Sigmoid colon (tissue), 7 donors: ENCODE data around the gene KIF12. TPM values are rescaled to one million over a fixed set of nuclear protein-coding genes. Genes with fewer than 3 reads are reported as not detected.

Source experiments
- DNase-seq: peaks from one replicate; pipeline ENCODE4 v3.0.0-alpha.2; 2019
- H3K27ac ChIP-seq, 4 donors: fragments of 200-600 bp; sonication (generic); one replicate each; pipeline ENCODE4 v1.5.1; 2016 to 2019; ENCODE audit warnings: mild to moderate bottlenecking in 1 of 4
- H3K27me3 ChIP-seq, 3 donors: fragments of 200-600 bp; sonication (generic); one replicate each; pipeline ENCODE4 v1.5.1; 2019; ENCODE audit warnings: mild to moderate bottlenecking in 1 of 3
- H3K36me3 ChIP-seq, 4 donors: fragments of 200-600 bp; sonication (generic); one replicate each; pipeline ENCODE4 v1.5.1; 2016 to 2019
- H3K4me1 ChIP-seq, 4 donors: fragments of 200-600 bp; sonication (generic); one replicate each; pipeline ENCODE4 v1.5.1; 2017 to 2019
- H3K4me3 ChIP-seq, 4 donors: fragments of 200-600 bp; sonication (generic); one replicate each; pipeline ENCODE4 v1.5.1; 2017 to 2019; ENCODE audit warnings: mild to moderate bottlenecking in 2 of 4, moderate library complexity in 1 of 4
- H3K9me3 ChIP-seq, 4 donors: fragments of 200-600 bp in 3 of 4; sonication (generic) in 3 of 4; one replicate each; pipeline versions ENCODE4 v1.5.1 to v1.6.1; 2013 to 2019
- EP300 ChIP-seq, 4 donors: sonication (generic); formaldehyde crosslinking; IDR thresholded peaks; one replicate each; pipeline ENCODE4 v1.6.1; 2017; ENCODE audit warnings: antibody characterized with exemption in 4 of 4
- POLR2A ChIP-seq, 2 donors: fragments of 450-650 bp; IDR thresholded peaks; one replicate each; pipeline ENCODE4 v1.6.1; 2016; ENCODE audit warnings: antibody characterized with exemption in 2 of 2, mild to moderate bottlenecking in 2 of 2, moderate library complexity in 2 of 2
- POLR2AphosphoS5 ChIP-seq, 4 donors: sonication (generic); formaldehyde crosslinking; IDR thresholded peaks; one replicate each; pipeline ENCODE4 v1.6.1; 2017; ENCODE audit warnings: antibody characterized with exemption in 4 of 4
- WGBS, 2 donors: extraction: QIAGEN DNeasy Blood & Tissue Kit; methylation state at CpG; one replicate each; pipeline ENCODE4 v1.1.7; 2013; 5-methylcytosine and 5-hydroxymethylcytosine counted together
- intact Hi-C: fragments of 100-400 bp; cut with DNase I; formaldehyde crosslinking; loops from one replicate; pipeline ENCODE4 v1.15.1; 2023
- polyA plus RNA-seq, 3 donors: library from polyadenylated mRNA; stranded (reverse); fragments of 200-250 nt; gene quantifications; one replicate each; pipeline ENCODE4 v1.2.3, GENCODE V29; 2013
- total RNA-seq, 4 donors: library from RNA; depleted of rRNA; stranded (reverse); fragments of >200 nt; gene quantifications; one replicate each; pipeline ENCODE4 v1.1.0, GENCODE V29; 2016
- TF ChIP-seq, protein P1 (sequence below), 4 experiments: fragments of 450-650 bp in 3 of 4; fragments of 200-600 bp in 1 of 4; IDR thresholded peaks; one replicate each; pipeline ENCODE4 v1.5.1; 2016 to 2019; ENCODE audit warnings: antibody characterized with exemption in 4 of 4, mild to moderate bottlenecking in 3 of 4, moderate library complexity in 2 of 4
- donor health status: healthy with polysubstance abuse.
- donor health status: Bipolar disorder and iron deficiency.
- donor health status: healthy.

KIF12 gene
- total and polyA plus RNA-seq, 7 donors: 1.4 to 6.9 (median 3.7) TPM; not detected in 3

DNA sequence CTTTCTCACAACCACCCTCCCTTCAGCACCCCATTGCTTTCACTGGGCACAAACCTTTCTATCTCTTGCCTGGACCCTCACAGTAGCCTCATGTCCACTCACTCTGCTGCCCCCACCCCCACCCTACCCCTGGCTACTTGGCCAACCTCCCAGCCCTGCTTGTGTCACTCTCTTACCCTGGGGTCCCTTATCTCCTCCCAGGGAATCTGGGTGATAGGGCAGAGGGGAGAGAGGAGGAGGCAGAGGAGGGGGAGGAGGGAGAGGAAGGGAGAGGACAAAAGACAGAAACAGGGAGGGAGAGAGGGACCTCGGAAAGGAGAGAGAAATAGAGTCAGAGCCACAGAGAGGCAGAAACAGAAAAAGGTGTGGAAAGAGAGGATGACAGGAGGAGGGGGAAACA, 25.0 kb upstream of the KIF12 start:
- 81% methylated on average over 1 of the region's 1 CpG for WGBS, 2 donors

GRCh38 chr9:114123031-114123977, 24.2 kb upstream of the KIF12 start:
- 73 to 89% methylated on average over 9 of the region's 9 CpGs for WGBS, 2 donors
- Histone ChIP-seq H3K4me1 (no peaks in the 10 kb centered on the region), H3K27me3 (peaks cover 0 to 7% (median 0%) of the 10 kb centered on the region in 3 donors), H3K36me3 (no peaks in the 10 kb centered on the region), H3K9me3 (peaks cover 0 to 8% (median 0%) of the 10 kb centered on the region in 4 donors), H3K4me3 (no peak overlapping the region), H3K27ac (no peak overlapping the region)
- intact Hi-C loops: no loop called here
- DNase-seq: no peak
- TF ChIP-seq, protein P1, sequence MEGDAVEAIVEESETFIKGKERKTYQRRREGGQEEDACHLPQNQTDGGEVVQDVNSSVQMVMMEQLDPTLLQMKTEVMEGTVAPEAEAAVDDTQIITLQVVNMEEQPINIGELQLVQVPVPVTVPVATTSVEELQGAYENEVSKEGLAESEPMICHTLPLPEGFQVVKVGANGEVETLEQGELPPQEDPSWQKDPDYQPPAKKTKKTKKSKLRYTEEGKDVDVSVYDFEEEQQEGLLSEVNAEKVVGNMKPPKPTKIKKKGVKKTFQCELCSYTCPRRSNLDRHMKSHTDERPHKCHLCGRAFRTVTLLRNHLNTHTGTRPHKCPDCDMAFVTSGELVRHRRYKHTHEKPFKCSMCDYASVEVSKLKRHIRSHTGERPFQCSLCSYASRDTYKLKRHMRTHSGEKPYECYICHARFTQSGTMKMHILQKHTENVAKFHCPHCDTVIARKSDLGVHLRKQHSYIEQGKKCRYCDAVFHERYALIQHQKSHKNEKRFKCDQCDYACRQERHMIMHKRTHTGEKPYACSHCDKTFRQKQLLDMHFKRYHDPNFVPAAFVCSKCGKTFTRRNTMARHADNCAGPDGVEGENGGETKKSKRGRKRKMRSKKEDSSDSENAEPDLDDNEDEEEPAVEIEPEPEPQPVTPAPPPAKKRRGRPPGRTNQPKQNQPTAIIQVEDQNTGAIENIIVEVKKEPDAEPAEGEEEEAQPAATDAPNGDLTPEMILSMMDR (IDR thresholded peaks at IDR 0.05): no peak
- no peak for TF ChIP-seq POLR2A (IDR thresholded peaks at IDR 0.05)
- no peak for TF ChIP-seq POLR2AphosphoS5 (IDR thresholded peaks at IDR 0.05)
- no peak for TF ChIP-seq EP300 (IDR thresholded peaks at IDR 0.05)

More for the DNA sequence above, 25.0 kb upstream of the KIF12 start:
- peaks cover 0 to under 1% (median 0%) of the 10 kb centered on the region in 3 donors for H3K27me3 ChIP-seq
- H3K9me3 ChIP-seq: peaks cover 0 to 8% (median 0%) of the 10 kb centered on the region in 4 donors
- no peak for DNase-seq
- no peaks in the 10 kb centered on the region for H3K36me3 ChIP-seq
- H3K27ac ChIP-seq: no peak overlapping the region
- no peaks in the 10 kb centered on the region for H3K4me1 ChIP-seq
- H3K4me3 ChIP-seq: no peak overlapping the region
- intact Hi-C loops: no loop called here
- TF ChIP-seq POLR2AphosphoS5 (IDR thresholded peaks at IDR 0.05) (no peak), POLR2A (IDR thresholded peaks at IDR 0.05) (no peak), EP300 (IDR thresholded peaks at IDR 0.05) (no peak)
- TF ChIP-seq, protein P1 (IDR thresholded peaks at IDR 0.05): no peak

- Histone ChIP-seq H3K4me1 (no peaks in the 10 kb centered on the region), H3K27ac (no peak overlapping the region), H3K36me3 (no peaks in the 10 kb centered on the region), H3K27me3 (peaks cover 0 to 7% (median 0%) of the 10 kb centered on the region in 3 donors), H3K4me3 (no peak overlapping the region), H3K9me3 (no peaks in the 10 kb centered on the region)
- no peak for DNase-seq
- intact Hi-C loops: no loop called here
- 88 to 91% methylated on average over 9 of the region's 9 CpGs for whole genome bisulfite sequencing, 2 donors
- no peak for TF ChIP-seq POLR2A (IDR thresholded peaks at IDR 0.05)
- no peak for TF ChIP-seq POLR2AphosphoS5 (IDR thresholded peaks at IDR 0.05)
- TF ChIP-seq, protein P1 (IDR thresholded peaks at IDR 0.05): no peak
Observed at GRCh38 chr9:114122136-114123027, 23.3 kb upstream of the KIF12 start.

DNA sequence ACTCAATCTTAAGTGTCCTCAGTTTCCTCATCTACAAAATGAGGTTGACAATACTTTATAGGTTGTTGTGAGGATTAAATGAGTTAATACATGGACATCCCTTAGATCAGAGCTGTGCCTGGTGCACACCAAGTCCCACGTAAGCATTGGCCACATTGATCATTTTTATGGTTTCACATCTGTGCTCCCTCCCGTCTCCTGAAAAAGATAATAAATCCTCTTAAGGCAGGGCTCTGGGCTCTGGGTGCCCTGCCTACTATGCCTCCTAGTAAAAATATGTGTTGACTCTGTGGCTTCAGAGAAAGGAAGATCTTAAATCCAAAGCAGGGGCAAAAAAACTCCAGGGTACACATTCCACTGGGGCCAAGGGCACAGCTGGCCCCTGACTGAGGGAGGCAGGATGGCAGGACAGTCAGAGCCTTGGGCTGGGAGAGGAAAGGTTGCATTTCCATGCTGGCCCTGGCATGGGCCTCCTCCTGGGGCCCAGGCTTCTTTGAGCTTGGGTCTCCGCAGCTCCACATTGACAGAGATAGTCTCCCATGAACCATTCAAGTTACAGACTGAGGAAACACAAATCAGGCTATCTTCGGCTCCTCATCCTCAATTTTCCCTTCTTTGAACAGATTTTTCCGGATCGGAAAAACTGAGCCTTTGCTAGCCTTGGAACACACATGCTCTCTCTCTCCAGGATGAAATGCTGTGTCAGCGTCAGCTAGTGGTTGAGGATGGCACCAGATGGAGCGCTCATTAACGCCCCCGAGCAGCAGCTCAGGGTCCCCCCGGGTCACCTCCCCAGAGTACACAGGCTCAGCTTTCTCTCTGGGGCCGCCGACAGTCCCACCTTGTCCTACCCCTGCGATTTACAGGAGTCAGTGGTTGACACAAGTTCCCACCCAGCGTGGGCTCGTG, 22.4 kb upstream of the KIF12 start:
- H3K4me1 ChIP-seq: no peaks in the 10 kb centered on the region
- 83 to 85% methylated on average over 16 of the region's 16 CpGs for WGBS, 2 donors
- TF ChIP-seq, protein P1 (IDR thresholded peaks at IDR 0.05): no peak
- no peak for TF ChIP-seq EP300 (IDR thresholded peaks at IDR 0.05)
- TF ChIP-seq POLR2AphosphoS5 (IDR thresholded peaks at IDR 0.05): no peak
- no peak for TF ChIP-seq POLR2A (IDR thresholded peaks at IDR 0.05)
- peaks cover 0 to 7% (median 0%) of the 10 kb centered on the region in 3 donors for H3K27me3 ChIP-seq
- H3K27ac ChIP-seq: no peak overlapping the region
- H3K4me3 ChIP-seq: no peak overlapping the region
- no peaks in the 10 kb centered on the region for H3K9me3 ChIP-seq
- H3K36me3 ChIP-seq: no peaks in the 10 kb centered on the region
- intact Hi-C loops: no loop called here
- no peak for DNase-seq
